SU-DHL-6 (cell line): Measurements from ENCODE around the gene SLF1.

ENCODE experiments used
- H2AFZ ChIP-seq: fragments of 200-600 bp; sonication (generic); 2 replicates; pipeline ENCODE4 v1.6.1; 2014; ENCODE audit warnings: low read depth, mild to moderate bottlenecking, moderate library complexity, mixed read lengths, antibody characterized with exemption, low read length; ENCODE audit not compliant: severe bottlenecking
- H3F3A ChIP-seq: fragments of 200-600 bp; shearing (Covaris generic); 2 replicates; pipeline ENCODE4 v1.6.0; 2016; ENCODE audit warnings: antibody characterized with exemption, mild to moderate bottlenecking; ENCODE audit not compliant: insufficient read depth
- H3K27ac ChIP-seq: fragments of 200-600 bp; sonication (generic); 2 replicates; pipeline ENCODE4 v1.5.1; 2016; ENCODE audit warnings: low read depth, mild to moderate bottlenecking, low read length, moderate library complexity, mixed read lengths
- H3K27me3 ChIP-seq: fragments of 200-600 bp; sonication (generic), shearing (Covaris generic); 2 replicates; pipeline ENCODE4 v1.6.0; 2014; ENCODE audit warnings: mild to moderate bottlenecking, low read length
- H3K36me3 ChIP-seq: fragments of 200-600 bp; sonication (generic); 2 replicates; pipeline ENCODE4 v1.6.1; 2014; ENCODE audit warnings: mild to moderate bottlenecking, low read length, mixed read lengths
- H3K4me2 ChIP-seq: fragments of 300-600, 200-600 bp; shearing (Covaris generic), sonication (generic); 2 replicates; pipeline ENCODE4 v1.6.0; 2014; ENCODE audit warnings: low read length, low read depth, mild to moderate bottlenecking; ENCODE audit not compliant: poor library complexity, severe bottlenecking
- H3K4me3 ChIP-seq: fragments of 200-600 bp; sonication (generic); 2 replicates; pipeline ENCODE4 v1.5.1; 2014; ENCODE audit warnings: antibody characterized with exemption, low read length, mild to moderate bottlenecking, mixed read lengths; ENCODE audit not compliant: insufficient read depth, poor library complexity, severe bottlenecking
- H3K79me2 ChIP-seq: fragments of 200-600 bp; sonication (generic); 2 replicates; pipeline ENCODE4 v1.6.1; 2014; ENCODE audit warnings: mild to moderate bottlenecking, low read length, moderate library complexity; ENCODE audit not compliant: insufficient read depth
- H3K9ac ChIP-seq: fragments of 200-600 bp; sonication (generic); 2 replicates; pipeline ENCODE4 v1.7.0; 2014; ENCODE audit warnings: mild to moderate bottlenecking, low read length
- H3K9me2 ChIP-seq: fragments of 200-600 bp; sonication (generic); replicated peaks from 2 replicates; pipeline ENCODE4 v1.6.1; 2014; ENCODE audit warnings: low read length; ENCODE audit not compliant: insufficient read depth
- H3K9me3 ChIP-seq: fragments of 200-600 bp; sonication (generic); 2 replicates; pipeline ENCODE4 v1.6.1; 2014; ENCODE audit warnings: low read length, mixed read lengths; ENCODE audit not compliant: insufficient read depth
- H4K20me1 ChIP-seq: fragments of 200-600 bp; sonication (generic); 2 replicates; pipeline ENCODE4 v1.6.1; 2014; ENCODE audit warnings: low read depth, mild to moderate bottlenecking, antibody characterized with exemption, low read length, moderate library complexity, mixed read lengths
- CTCF ChIP-seq: fragments of 200-600 bp; sonication (generic); IDR thresholded peaks from one replicate; pipeline ENCODE4 v1.5.1; 2017; ENCODE audit warnings: antibody characterized with exemption, mild to moderate bottlenecking, low read length, moderate library complexity; ENCODE audit not compliant: insufficient read depth, poor library complexity, severe bottlenecking
- EZH2phosphoT487 ChIP-seq: fragments of 200-600 bp; sonication (generic), shearing (Covaris generic); conservative IDR thresholded peaks from 2 replicates; pipeline ENCODE4 v1.6.1; 2018; ENCODE audit warnings: mild to moderate bottlenecking, antibody characterized with exemption, low read length, moderate library complexity, mixed read lengths

The SLF1 gene

DNA sequence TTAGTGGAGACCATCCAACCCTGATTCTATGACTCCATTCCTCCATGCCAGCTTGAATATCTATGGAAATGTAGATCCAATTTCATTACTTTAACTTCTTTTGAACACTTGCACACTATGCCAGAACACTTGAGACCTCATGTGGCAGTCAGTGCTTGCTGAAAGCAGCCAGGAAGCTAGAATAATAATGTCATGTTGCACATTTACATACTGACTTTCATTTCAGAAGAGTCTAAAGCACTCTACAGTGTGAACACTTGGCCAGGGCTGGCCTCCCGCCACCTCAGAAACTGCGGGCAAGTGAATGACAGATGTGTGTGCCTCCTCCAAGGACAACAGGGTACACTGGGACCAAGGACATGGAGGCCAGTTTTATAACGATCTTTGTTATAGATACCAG is 97.3 kb downstream of the SLF1 start:
- Histone ChIP-seq H3K36me3 (no peaks in the 10 kb centered on the region), H4K20me1 (no peaks in the 10 kb centered on the region), H3F3A (no peaks in the 10 kb centered on the region), H3K27ac (no peak overlapping the region), H3K27me3 (no peaks in the 10 kb centered on the region), H3K9ac (no peak overlapping the region), H3K9me2 (no peaks in the 10 kb centered on the region), H3K79me2 (no peaks in the 10 kb centered on the region), H2AFZ (no peak overlapping the region), H3K9me3 (no peaks in the 10 kb centered on the region), H3K4me2 (no peak overlapping the region), H3K4me3 (no peak overlapping the region)
- TF ChIP-seq CTCF: no peak
- TF ChIP-seq EZH2phosphoT487: no peak

GRCh38 chr5:94725142-94725541 is 106.7 kb downstream of the SLF1 start:
- Histone ChIP-seq H3K9me3 (no peaks in the 10 kb centered on the region), H3K27ac (no peak overlapping the region), H3K36me3 (no peaks in the 10 kb centered on the region), H3K9me2 (no peaks in the 10 kb centered on the region), H3K27me3 (no peaks in the 10 kb centered on the region), H4K20me1 (no peaks in the 10 kb centered on the region), H3K4me2 (no peak overlapping the region), H3K4me3 (no peak overlapping the region), H3K9ac (no peak overlapping the region), H2AFZ (no peak overlapping the region), H3F3A (no peaks in the 10 kb centered on the region), H3K79me2 (no peaks in the 10 kb centered on the region)
- no peak for TF ChIP-seq EZH2phosphoT487
- TF ChIP-seq CTCF: no peak

DNA sequence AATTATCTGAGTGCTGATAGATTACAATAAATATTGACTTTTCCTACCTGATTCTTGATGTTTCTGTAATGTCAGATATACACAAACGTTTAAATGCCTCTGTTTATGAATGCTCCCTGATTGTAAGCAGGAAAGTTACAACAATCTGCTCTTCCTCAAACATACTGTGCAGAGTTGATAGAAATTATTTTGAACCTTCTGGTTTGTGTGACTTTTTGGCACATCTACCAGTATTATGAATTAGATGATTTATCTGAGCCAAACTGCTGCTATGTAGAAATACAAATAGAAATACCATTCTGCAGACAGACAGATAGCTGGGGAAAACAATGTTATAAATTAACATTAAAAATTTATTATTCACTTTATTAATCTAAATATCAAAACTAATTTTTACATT is 113.0 kb downstream of the SLF1 start:
- Histone ChIP-seq H3K27me3 (no peaks in the 10 kb centered on the region), H3K79me2 (no peaks in the 10 kb centered on the region), H3K9me2 (no peaks in the 10 kb centered on the region), H3K4me2 (no peak overlapping the region), H4K20me1 (no peaks in the 10 kb centered on the region), H3K4me3 (no peak overlapping the region), H3K27ac (no peak overlapping the region), H3K36me3 (no peaks in the 10 kb centered on the region), H3F3A (no peaks in the 10 kb centered on the region), H2AFZ (no peak overlapping the region), H3K9me3 (no peaks in the 10 kb centered on the region), H3K9ac (no peak overlapping the region)
- TF ChIP-seq EZH2phosphoT487 (no peak), CTCF (no peak)

GRCh38 chr5:94736498-94736897 is 118.0 kb downstream of the SLF1 start:
- H3K4me2 ChIP-seq: no peak overlapping the region
- H3F3A ChIP-seq: no peaks in the 10 kb centered on the region
- TF ChIP-seq CTCF (no peak), EZH2phosphoT487 (no peak)

More at GRCh38 chr5:94736498-94736897, 118.0 kb downstream of the SLF1 start:
- H3K4me3 ChIP-seq: no peak overlapping the region
- H3K36me3 ChIP-seq: no peaks in the 10 kb centered on the region
- no peaks in the 10 kb centered on the region for H3K79me2 ChIP-seq
- H4K20me1 ChIP-seq: no peaks in the 10 kb centered on the region
- H3K9me3 ChIP-seq: no peaks in the 10 kb centered on the region
- no peak overlapping the region for H3K27ac ChIP-seq
- no peak overlapping the region for H2AFZ ChIP-seq
- no peak overlapping the region for H3K9ac ChIP-seq
- H3K9me2 ChIP-seq: no peaks in the 10 kb centered on the region
- H3K27me3 ChIP-seq: no peaks in the 10 kb centered on the region
